CD4-positive, CD25-positive, alpha-beta regulatory T cell (primary cell): ENCODE data around the gene AATF. TPM values are rescaled to one million over a fixed set of nuclear protein-coding genes. Genes with fewer than 3 reads are reported as not detected.
A peak's percentile ranks its signal among the peaks of the same experiment; 100 is the strongest.

Experiments used
- ATAC-seq, 2 donors: fragments of 150-1000 bp; cut with Tn5 transposase; one replicate each; pipeline ENCODE4 v1.10.0; 2021; ENCODE audit warnings: low read depth in 2 of 2, moderate number of reproducible peaks in 2 of 2, moderate library complexity in 1 of 2
- DNase-seq, 3 donors: peaks; one replicate each; pipeline versions ENCODE4 v3.0.0 to v3.0.0-alpha.2; 2012 to 2022; ENCODE audit warnings: mixed read lengths in 1 of 3
- H3K27ac ChIP-seq: one replicate; pipeline ENCODE4 v1.7.0; 2013; ENCODE audit warnings: mild to moderate bottlenecking, low read length; ENCODE audit not compliant: insufficient read depth, poor library complexity, severe bottlenecking
- H3K27me3 ChIP-seq: one replicate; pipeline ENCODE4 v1.7.0; 2013; ENCODE audit warnings: low read length; ENCODE audit not compliant: control insufficient read depth, insufficient read depth
- H3K36me3 ChIP-seq: one replicate; pipeline ENCODE4 v1.7.0; 2013; ENCODE audit warnings: mild to moderate bottlenecking, low read length, moderate library complexity; ENCODE audit not compliant: control insufficient read depth, insufficient read depth
- H3K4me1 ChIP-seq: 2 replicates; pipeline ENCODE4 v1.7.0; 2013; ENCODE audit warnings: mild to moderate bottlenecking, low read length; ENCODE audit not compliant: insufficient read depth, control insufficient read depth, poor library complexity, severe bottlenecking
- H3K4me3 ChIP-seq: one replicate; pipeline ENCODE4 v1.7.0; 2013; ENCODE audit warnings: low read depth, mild to moderate bottlenecking, low read length, moderate library complexity
- H3K9me3 ChIP-seq, 2 experiments: 1 replicate in 1 of 2; 2 replicates in 1 of 2; pipeline ENCODE4 v1.7.0; 2013; ENCODE audit warnings: low read length in 2 of 2, mild to moderate bottlenecking in 1 of 2, moderate library complexity in 1 of 2; ENCODE audit not compliant: control insufficient read depth in 2 of 2
- H3K27ac Mint-ChIP-seq, 3 donors: one replicate each; pipeline ENCODE4 v1.8.0; 2020 to 2022; ENCODE audit warnings: mild to moderate bottlenecking in 3 of 3, mixed read lengths in 3 of 3, moderate library complexity in 2 of 3
- H3K27me3 Mint-ChIP-seq: one replicate; pipeline ENCODE4 v1.8.0; 2022; ENCODE audit warnings: mild to moderate bottlenecking, mixed read lengths
- H3K36me3 Mint-ChIP-seq: one replicate; pipeline ENCODE4 v1.8.0; 2020; ENCODE audit warnings: mixed read lengths
- H3K4me1 Mint-ChIP-seq, 4 donors: one replicate each; pipeline ENCODE4 v1.8.0; 2020 to 2022; ENCODE audit warnings: mixed read lengths in 4 of 4, mild to moderate bottlenecking in 1 of 4
- H3K4me3 Mint-ChIP-seq, 4 donors: one replicate each; pipeline ENCODE4 v1.8.0; 2020 to 2022; ENCODE audit warnings: mild to moderate bottlenecking in 4 of 4, mixed read lengths in 4 of 4, moderate library complexity in 3 of 4
- H3K9me3 Mint-ChIP-seq, 7 donors: one replicate each; pipeline ENCODE4 v1.8.0; 2020 to 2022; ENCODE audit warnings: mixed read lengths in 7 of 7, mild to moderate bottlenecking in 3 of 7, moderate library complexity in 2 of 7
- polyA plus RNA-seq, 4 donors: library from polyadenylated mRNA; unstranded; fragments of 300-500 nt; fragmentation: Illumina TruSeq; gene quantifications; one replicate each; pipeline ENCODE4 v1.2.3, GENCODE V29; 2021
- total RNA-seq: library from RNA; stranded (reverse); gene quantifications from one replicate; pipeline ENCODE4 v1.2.3, GENCODE V29; 2022

AATF gene
- total and polyA plus RNA-seq, 5 donors from 2014 or later, result 72.6 to 89.8 (median 83.3) TPM

GRCh38 chr17:36932383-36932693 lies 16.4 kb upstream of the AATF start:
- Mint-ChIP-seq H3K36me3 (no peaks in the 10 kb centered on the region), H3K27ac (no peak overlapping the region), H3K27me3 (peaks cover 98% of the 10 kb centered on the region), H3K9me3 (peaks cover 0 to under 1% (median 0%) of the 10 kb centered on the region in 7 donors), H3K4me3 (peak overlapping the region; percentile 61 to 84 (median 78)), H3K4me1 (peaks cover 8 to 76% (median 38%) of the 10 kb centered on the region in 4 donors)
- Histone ChIP-seq H3K9me3 (no peaks in the 10 kb centered on the region), H3K4me3 (peak overlapping the region; percentile 44), H3K27me3 (peaks cover 53% of the 10 kb centered on the region), H3K4me1 (peaks cover 64% of the 10 kb centered on the region), H3K36me3 (no peaks in the 10 kb centered on the region), H3K27ac (no peak overlapping the region)
- ATAC-seq, result no peak
- DNase-seq, result no peak

GRCh38 chr17:36932694-36933511 lies 15.9 kb upstream of the AATF start:
- Mint-ChIP-seq H3K27me3 (peaks cover 98% of the 10 kb centered on the region), H3K36me3 (no peaks in the 10 kb centered on the region), H3K9me3 (peaks cover 0 to 4% (median 0%) of the 10 kb centered on the region in 7 donors), H3K27ac (peak overlapping the region in 1 of 3 donors; percentile 55), H3K4me1 (peaks cover 8 to 78% (median 40%) of the 10 kb centered on the region in 4 donors), H3K4me3 (peak overlapping the region; percentile 48 to 81 (median 70))
- H3K27ac ChIP-seq, result no peak overlapping the region
- H3K9me3 ChIP-seq, result no peaks in the 10 kb centered on the region
- ATAC-seq (no peak), DNase-seq (no peak)
- no peak overlapping the region for H3K4me3 ChIP-seq
- no peaks in the 10 kb centered on the region for H3K36me3 ChIP-seq
- H3K27me3 ChIP-seq, result peaks cover 53% of the 10 kb centered on the region
- H3K4me1 ChIP-seq, result peaks cover 70% of the 10 kb centered on the region

GRCh38 chr17:36933512-36934143 lies 15.1 kb upstream of the AATF start:
- H3K27ac Mint-ChIP-seq, result no peak overlapping the region
- peaks cover 0 to 4% (median 0%) of the 10 kb centered on the region in 7 donors for H3K9me3 Mint-ChIP-seq

GRCh38 chr17:36934144-36934691 lies 14.5 kb upstream of the AATF start:
- Mint-ChIP-seq H3K9me3 (peaks cover 0 to 4% (median 0%) of the 10 kb centered on the region in 7 donors), H3K4me1 (peaks cover 5 to 79% (median 43%) of the 10 kb centered on the region in 4 donors), H3K27ac (no peak overlapping the region), H3K4me3 (peak overlapping the region; percentile 47 to 81 (median 74)), H3K27me3 (peaks cover 98% of the 10 kb centered on the region), H3K36me3 (no peaks in the 10 kb centered on the region)
- Histone ChIP-seq H3K9me3 (no peaks in the 10 kb centered on the region), H3K27ac (no peak overlapping the region), H3K4me3 (peak overlapping the region; percentile 21), H3K36me3 (no peaks in the 10 kb centered on the region), H3K27me3 (peaks cover 52% of the 10 kb centered on the region), H3K4me1 (peaks cover 76% of the 10 kb centered on the region)
- DNase-seq (no peak), ATAC-seq (no peak)

More at GRCh38 chr17:36933512-36934143, 15.1 kb upstream of the AATF start:
- Histone ChIP-seq H3K9me3 (no peaks in the 10 kb centered on the region), H3K4me1 (peaks cover 73% of the 10 kb centered on the region), H3K4me3 (peak overlapping the region; percentile 21), H3K27ac (no peak overlapping the region), H3K27me3 (peaks cover 51% of the 10 kb centered on the region), H3K36me3 (no peaks in the 10 kb centered on the region)
- H3K27me3 Mint-ChIP-seq, result peaks cover 98% of the 10 kb centered on the region
- H3K36me3 Mint-ChIP-seq, result no peaks in the 10 kb centered on the region
- H3K4me1 Mint-ChIP-seq, result peaks cover 6 to 78% (median 41%) of the 10 kb centered on the region in 4 donors
- ATAC-seq, result no peak
- H3K4me3 Mint-ChIP-seq, result peak overlapping the region; percentile 61 to 81 (median 74)
- no peak for DNase-seq

GRCh38 chr17:36934692-36935630 lies 13.8 kb upstream of the AATF start:
- Mint-ChIP-seq H3K36me3 (no peaks in the 10 kb centered on the region), H3K4me3 (peak overlapping the region; percentile 68 to 91 (median 82)), H3K27me3 (peaks cover 98% of the 10 kb centered on the region), H3K4me1 (peaks cover 6 to 86% (median 44%) of the 10 kb centered on the region in 4 donors), H3K9me3 (peaks cover 0 to 4% (median 0%) of the 10 kb centered on the region in 7 donors), H3K27ac (peak overlapping the region in 1 of 3 donors; percentile 52)
- DNase-seq, result peak; percentile 23 to 34 (median 29)
- H3K36me3 ChIP-seq, result no peaks in the 10 kb centered on the region
- no peak overlapping the region for H3K4me3 ChIP-seq
- no peaks in the 10 kb centered on the region for H3K9me3 ChIP-seq
- H3K4me1 ChIP-seq, result peaks cover 83% of the 10 kb centered on the region
- H3K27ac ChIP-seq, result no peak overlapping the region
- peaks cover 46% of the 10 kb centered on the region for H3K27me3 ChIP-seq
- ATAC-seq, result no peak

- ATAC-seq (no peak), DNase-seq (no peak)
- Histone ChIP-seq H3K4me3 (no peak overlapping the region), H3K27me3 (peaks cover 41% of the 10 kb centered on the region), H3K9me3 (no peaks in the 10 kb centered on the region), H3K36me3 (no peaks in the 10 kb centered on the region), H3K4me1 (peaks cover 83% of the 10 kb centered on the region), H3K27ac (no peak overlapping the region)
- peak overlapping the region; percentile 68 to 91 (median 82) for H3K4me3 Mint-ChIP-seq
- no peak overlapping the region for H3K27ac Mint-ChIP-seq
- no peaks in the 10 kb centered on the region for H3K36me3 Mint-ChIP-seq
- peaks cover 6 to 92% (median 39%) of the 10 kb centered on the region in 4 donors for H3K4me1 Mint-ChIP-seq
- H3K27me3 Mint-ChIP-seq, result peaks cover 98% of the 10 kb centered on the region
- peaks cover 0 to 4% (median 0%) of the 10 kb centered on the region in 7 donors for H3K9me3 Mint-ChIP-seq
Observed at GRCh38 chr17:36935671-36936454, 12.9 kb upstream of the AATF start.
